HG02763 (cell line): ENCODE data around the gene C1QTNF12.

Experiments
- ATAC-seq: cut with Tn5 transposase; IDR thresholded peaks from one replicate; pipeline ENCODE4 v1.9.1; 2021; ENCODE audit warnings: mild to moderate bottlenecking, moderate library complexity; ENCODE audit not compliant: unreplicated experiment

The C1QTNF12 gene

GRCh38 chr1:1241588-1242219, 4.8 kb downstream of the C1QTNF12 start:
- no peak for ATAC-seq

GRCh38 chr1:1240822-1241587, 5.5 kb downstream of the C1QTNF12 start:
- ATAC-seq = no peak

- ATAC-seq = no peak
These were observed 6.2 kb downstream of the C1QTNF12 start for GRCh38 chr1:1240348-1240732.

GRCh38 chr1:1239614-1240347, 6.7 kb downstream of the C1QTNF12 start:
- ATAC-seq = no peak

GRCh38 chr1:1239227-1239613, 7.3 kb downstream of the C1QTNF12 start:
- no peak for ATAC-seq

- ATAC-seq = no peak
These were observed 7.8 kb downstream of the C1QTNF12 start for GRCh38 chr1:1238702-1239178.

GRCh38 chr1:1237874-1238701, 8.4 kb downstream of the C1QTNF12 start:
- no peak for ATAC-seq

- ATAC-seq = no peak
These were observed 9.3 kb downstream of the C1QTNF12 start for GRCh38 chr1:1236945-1237873.

- no peak for ATAC-seq
These were observed 10.3 kb downstream of the C1QTNF12 start for GRCh38 chr1:1236176-1236763.

GRCh38 chr1:1235016-1235744, 11.3 kb downstream of the C1QTNF12 start:
- no peak for ATAC-seq

GRCh38 chr1:1234180-1234808, 12.2 kb downstream of the C1QTNF12 start:
- ATAC-seq = no peak

- no peak for ATAC-seq
These were observed 13.0 kb downstream of the C1QTNF12 start for GRCh38 chr1:1233567-1233892.

GRCh38 chr1:1232796-1233566, 13.5 kb downstream of the C1QTNF12 start:
- ATAC-seq = no peak

GRCh38 chr1:1232208-1232795, 14.2 kb downstream of the C1QTNF12 start, which contains the start of gene B3GALT6:
TSS of gene B3GALT6 (plus strand) at chr1:1232237. CDS start at chr1:1232279, 42 bp downstream.
- no peak for ATAC-seq

- ATAC-seq = peak; percentile 92
These were observed 14.9 kb downstream of the C1QTNF12 start, which contains the start of gene SDF4 for GRCh38 chr1:1231400-1232207. TSS of gene SDF4 (minus strand) at chr1:1232001. CDS start at chr1:1228772, 3,229 bp downstream.
